Ishikawa (cell line): Measurements from ENCODE around the gene CAMTA1.

Experiments
- CEBPB ChIP-seq: IDR thresholded peaks from 2 replicates; pipeline ENCODE4 v1.6.1; 2012
- CREB1 ChIP-seq: IDR thresholded peaks from 2 replicates; pipeline ENCODE4 v1.6.1; 2012; ENCODE audit warnings: low read depth
- EGR1 ChIP-seq: IDR thresholded peaks from 2 replicates; pipeline ENCODE4 v1.6.1; 2012
- EP300 ChIP-seq: IDR thresholded peaks from 2 replicates; pipeline ENCODE4 v1.6.1; 2012; ENCODE audit warnings: borderline replicate concordance
- FOXM1 ChIP-seq: IDR thresholded peaks from 2 replicates; pipeline ENCODE4 v1.6.1; 2012; ENCODE audit warnings: low read depth, borderline replicate concordance
- NFIC ChIP-seq: IDR thresholded peaks from 2 replicates; pipeline ENCODE4 v1.6.1; 2012
- RAD21 ChIP-seq: IDR thresholded peaks from 2 replicates; pipeline ENCODE4 v1.6.1; 2012; ENCODE audit warnings: low read depth
- TAF1 ChIP-seq: IDR thresholded peaks from 2 replicates; pipeline ENCODE4 v1.6.1; 2012; ENCODE audit warnings: low read depth, mild to moderate bottlenecking
- TCF12 ChIP-seq: IDR thresholded peaks from 2 replicates; pipeline ENCODE4 v1.6.1; 2012; ENCODE audit warnings: low read depth
- TEAD4 ChIP-seq: IDR thresholded peaks from 2 replicates; pipeline ENCODE4 v1.6.1; 2012
- USF1 ChIP-seq: IDR thresholded peaks from 2 replicates; pipeline ENCODE4 v1.6.1; 2012
- YY1 ChIP-seq: IDR thresholded peaks from 2 replicates; pipeline ENCODE4 v1.6.1; 2012; ENCODE audit warnings: low read depth
- ZBTB7A ChIP-seq: IDR thresholded peaks from 2 replicates; pipeline ENCODE4 v1.6.1; 2012; ENCODE audit warnings: low read depth
- TF ChIP-seq, protein P1 (sequence below): IDR thresholded peaks from 2 replicates; pipeline ENCODE4 v1.6.1; 2012; ENCODE audit warnings: low read depth, mild to moderate bottlenecking
- TF ChIP-seq, protein P2 (sequence below): IDR thresholded peaks from 2 replicates; pipeline ENCODE4 v1.6.1; 2012

Gene CAMTA1

DNA sequence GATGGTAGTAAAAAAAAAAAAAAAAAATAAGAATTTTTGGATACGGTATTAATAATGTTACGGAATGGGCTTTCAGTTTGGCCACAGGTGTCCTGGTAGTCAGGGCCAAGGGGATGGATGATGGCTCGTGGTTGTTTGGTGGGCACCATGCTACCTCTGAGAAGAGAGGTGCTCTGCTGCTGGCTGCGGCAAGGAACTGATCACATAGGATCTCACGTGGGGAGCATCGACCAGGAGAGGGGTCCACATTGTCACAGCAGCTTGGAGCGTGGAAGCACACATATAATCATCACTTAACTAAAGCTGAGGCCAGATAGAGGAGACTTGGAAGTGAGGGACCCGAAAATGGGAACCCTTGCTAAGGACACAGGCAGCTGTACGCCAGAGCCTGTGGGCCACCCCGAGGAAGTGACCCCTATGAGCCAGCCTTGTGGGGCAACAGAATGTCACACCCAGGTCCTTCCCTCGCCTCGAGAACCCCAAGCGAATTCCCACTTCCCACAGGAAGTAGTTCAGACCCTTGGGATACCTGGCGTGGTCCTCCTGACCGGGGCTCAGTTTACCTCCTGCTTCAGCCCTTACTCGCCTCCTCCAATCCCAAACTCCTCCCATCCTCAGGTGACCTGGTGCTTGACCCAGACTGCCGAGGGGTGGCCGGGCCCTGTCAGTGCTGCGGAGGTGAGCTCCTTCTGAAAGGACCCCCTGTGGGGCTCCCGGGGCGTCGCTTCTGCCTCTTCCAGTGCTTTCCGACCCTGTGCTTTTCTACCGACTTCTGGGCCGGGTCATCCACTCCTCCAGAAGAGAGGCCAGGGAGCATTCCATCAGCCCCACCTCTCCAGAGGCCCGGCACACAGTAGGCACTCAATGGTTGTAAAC is 222.0 kb downstream of the CAMTA1 start:
- TF ChIP-seq NFIC (no peak), CEBPB (no peak), YY1 (no peak), EP300 (no peak), TCF12 (no peak), CREB1 (no peak), FOXM1 (no peak), USF1 (no peak), ZBTB7A (no peak), TEAD4 (no peak), RAD21 (no peak), EGR1 (no peak), TAF1 (no peak)
- TF ChIP-seq, protein P1, sequence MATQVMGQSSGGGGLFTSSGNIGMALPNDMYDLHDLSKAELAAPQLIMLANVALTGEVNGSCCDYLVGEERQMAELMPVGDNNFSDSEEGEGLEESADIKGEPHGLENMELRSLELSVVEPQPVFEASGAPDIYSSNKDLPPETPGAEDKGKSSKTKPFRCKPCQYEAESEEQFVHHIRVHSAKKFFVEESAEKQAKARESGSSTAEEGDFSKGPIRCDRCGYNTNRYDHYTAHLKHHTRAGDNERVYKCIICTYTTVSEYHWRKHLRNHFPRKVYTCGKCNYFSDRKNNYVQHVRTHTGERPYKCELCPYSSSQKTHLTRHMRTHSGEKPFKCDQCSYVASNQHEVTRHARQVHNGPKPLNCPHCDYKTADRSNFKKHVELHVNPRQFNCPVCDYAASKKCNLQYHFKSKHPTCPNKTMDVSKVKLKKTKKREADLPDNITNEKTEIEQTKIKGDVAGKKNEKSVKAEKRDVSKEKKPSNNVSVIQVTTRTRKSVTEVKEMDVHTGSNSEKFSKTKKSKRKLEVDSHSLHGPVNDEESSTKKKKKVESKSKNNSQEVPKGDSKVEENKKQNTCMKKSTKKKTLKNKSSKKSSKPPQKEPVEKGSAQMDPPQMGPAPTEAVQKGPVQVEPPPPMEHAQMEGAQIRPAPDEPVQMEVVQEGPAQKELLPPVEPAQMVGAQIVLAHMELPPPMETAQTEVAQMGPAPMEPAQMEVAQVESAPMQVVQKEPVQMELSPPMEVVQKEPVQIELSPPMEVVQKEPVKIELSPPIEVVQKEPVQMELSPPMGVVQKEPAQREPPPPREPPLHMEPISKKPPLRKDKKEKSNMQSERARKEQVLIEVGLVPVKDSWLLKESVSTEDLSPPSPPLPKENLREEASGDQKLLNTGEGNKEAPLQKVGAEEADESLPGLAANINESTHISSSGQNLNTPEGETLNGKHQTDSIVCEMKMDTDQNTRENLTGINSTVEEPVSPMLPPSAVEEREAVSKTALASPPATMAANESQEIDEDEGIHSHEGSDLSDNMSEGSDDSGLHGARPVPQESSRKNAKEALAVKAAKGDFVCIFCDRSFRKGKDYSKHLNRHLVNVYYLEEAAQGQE = no peak
- TF ChIP-seq, protein P2, sequence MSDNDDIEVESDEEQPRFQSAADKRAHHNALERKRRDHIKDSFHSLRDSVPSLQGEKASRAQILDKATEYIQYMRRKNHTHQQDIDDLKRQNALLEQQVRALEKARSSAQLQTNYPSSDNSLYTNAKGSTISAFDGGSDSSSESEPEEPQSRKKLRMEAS = no peak

GRCh38 chr1:7007902-7008301 is 222.6 kb downstream of the CAMTA1 start:
- TF ChIP-seq EGR1 (no peak), CEBPB (no peak), TAF1 (no peak), FOXM1 (no peak), NFIC (no peak), ZBTB7A (no peak), RAD21 (no peak), USF1 (no peak), TCF12 (no peak), EP300 (no peak), CREB1 (no peak), TEAD4 (no peak), YY1 (no peak)
- TF ChIP-seq, protein P1 = no peak
- TF ChIP-seq, protein P2 = no peak

DNA sequence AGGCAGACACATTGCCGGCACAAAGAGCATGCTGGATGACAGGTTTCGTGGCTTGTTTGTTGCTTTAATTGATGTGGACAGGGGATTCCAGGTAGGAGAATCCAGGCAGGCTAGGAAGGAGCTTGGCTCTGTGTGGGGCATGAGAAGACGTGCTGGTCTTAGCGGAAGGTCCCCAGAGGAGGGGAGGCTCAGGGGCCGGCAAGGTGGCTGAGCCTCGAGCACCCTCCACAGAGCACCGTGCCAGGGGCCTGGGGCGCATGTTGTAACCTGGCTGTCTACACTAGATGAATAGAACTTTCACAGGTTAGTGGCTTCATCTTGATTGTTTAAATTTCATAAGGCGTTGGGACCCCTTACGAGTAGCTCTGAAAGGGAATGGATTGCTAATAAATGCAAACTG is 223.1 kb downstream of the CAMTA1 start:
- no peak for TF ChIP-seq EGR1
- TF ChIP-seq YY1 = no peak
- TF ChIP-seq CEBPB = no peak
- TF ChIP-seq USF1 = no peak
- TF ChIP-seq CREB1 = no peak
- no peak for TF ChIP-seq ZBTB7A
- no peak for TF ChIP-seq TCF12
- no peak for TF ChIP-seq EP300
- TF ChIP-seq, protein P2 = no peak
- TF ChIP-seq, protein P1 = no peak
